ENCODE measurements around the gene GCDH.
A peak's percentile ranks its signal among the peaks of the same experiment; 100 is the strongest.

Gene GCDH

GRCh38 chr19:12937927-12938778 lies 47.2 kb downstream of the GCDH start, which contains the start of gene CALR:
CALR (plus strand) TSS chr19:12938609; CDS start chr19:12938680, 71 bp downstream.
- Histone ChIP-seq H3K27me3 (ENCODE audit: control insufficient read depth in 1 of 2, insufficient read depth in 2 of 2, low read length in 2 of 2) (no peaks in the 10 kb centered on the region), H3K27ac (ENCODE audit: low read depth, low read length) (peak within 1 kb of the TSS; percentile 99), H3K4me1 (ENCODE audit: insufficient read depth, low read length) (peaks cover 39% of the 10 kb centered on the region)

GRCh38 chr19:12938779-12939601 lies 48.0 kb downstream of the GCDH start:
- Histone ChIP-seq H3K36me3 (ENCODE audit: insufficient read depth, low read length) (peaks cover 42% of the 10 kb centered on the region), H3K9me3 (ENCODE audit: low read length) (no peaks in the 10 kb centered on the region), H3K27me3 (ENCODE audit: control insufficient read depth in 1 of 2, insufficient read depth in 2 of 2, low read length in 2 of 2) (no peaks in the 10 kb centered on the region), H3K9ac (ENCODE audit: low read length) (peak overlapping the region; percentile 71), H3K4me3 (ENCODE audit: low read depth in 1 of 2, low read length in 2 of 2) (peak overlapping the region; percentile 79 to 99), H3K27ac (ENCODE audit: low read depth, low read length) (peak overlapping the region; percentile 99), H3K4me1 (ENCODE audit: insufficient read depth, low read length) (peaks cover 43% of the 10 kb centered on the region)

More at GRCh38 chr19:12937927-12938778, 47.2 kb downstream of the GCDH start, which contains the start of gene CALR:
- Histone ChIP-seq H3K9me3 (ENCODE audit: low read length) (no peaks in the 10 kb centered on the region), H3K36me3 (ENCODE audit: insufficient read depth, low read length) (peaks cover 35% of the 10 kb centered on the region), H3K4me3 (ENCODE audit: low read depth in 1 of 2, low read length in 2 of 2) (peak within 1 kb of the TSS; percentile 79 to 99), H3K9ac (ENCODE audit: low read length) (peak within 1 kb of the TSS; percentile 71)

GRCh38 chr19:12939975-12940423 lies 49.0 kb downstream of the GCDH start:
- Histone ChIP-seq H3K9me3 (ENCODE audit: low read length) (no peaks in the 10 kb centered on the region), H3K36me3 (ENCODE audit: insufficient read depth, low read length) (peaks cover 48% of the 10 kb centered on the region), H3K9ac (ENCODE audit: low read length) (peak overlapping the region; percentile 71), H3K4me3 (ENCODE audit: low read depth in 1 of 2, low read length in 2 of 2) (peak overlapping the region in 1 of 2 donors; percentile 79), H3K27ac (ENCODE audit: low read depth, low read length) (no peak overlapping the region), H3K4me1 (ENCODE audit: insufficient read depth, low read length) (peaks cover 42% of the 10 kb centered on the region), H3K27me3 (ENCODE audit: control insufficient read depth in 1 of 2, insufficient read depth in 2 of 2, low read length in 2 of 2) (no peaks in the 10 kb centered on the region)

GRCh38 chr19:12940897-12941296 lies 49.9 kb downstream of the GCDH start:
- peaks cover 50% of the 10 kb centered on the region for H3K36me3 ChIP-seq (ENCODE audit: insufficient read depth, low read length)
- no peak overlapping the region for H3K27ac ChIP-seq (ENCODE audit: low read depth, low read length)
- no peaks in the 10 kb centered on the region for H3K27me3 ChIP-seq (ENCODE audit: control insufficient read depth in 1 of 2, insufficient read depth in 2 of 2, low read length in 2 of 2)
- peaks cover 42% of the 10 kb centered on the region for H3K4me1 ChIP-seq (ENCODE audit: insufficient read depth, low read length)
- H3K9me3 ChIP-seq (ENCODE audit: low read length), result no peaks in the 10 kb centered on the region
- H3K4me3 ChIP-seq (ENCODE audit: low read depth in 1 of 2, low read length in 2 of 2), result peak overlapping the region in 1 of 2 donors; percentile 79
- H3K9ac ChIP-seq (ENCODE audit: low read length), result no peak overlapping the region

- Histone ChIP-seq H3K4me3 (ENCODE audit: low read depth in 1 of 2, low read length in 2 of 2) (no peak overlapping the region), H3K4me1 (ENCODE audit: insufficient read depth, low read length) (peaks cover 51% of the 10 kb centered on the region), H3K36me3 (ENCODE audit: insufficient read depth, low read length) (peaks cover 62% of the 10 kb centered on the region), H3K9ac (ENCODE audit: low read length) (no peak overlapping the region), H3K27ac (ENCODE audit: low read depth, low read length) (no peak overlapping the region), H3K27me3 (ENCODE audit: control insufficient read depth in 1 of 2, insufficient read depth in 2 of 2, low read length in 2 of 2) (no peaks in the 10 kb centered on the region), H3K9me3 (ENCODE audit: low read length) (no peaks in the 10 kb centered on the region)
Measured at GRCh38 chr19:12943437-12944044, 52.6 kb downstream of the GCDH start.

GRCh38 chr19:12944104-12944674 lies 53.2 kb downstream of the GCDH start:
- H3K9ac ChIP-seq (ENCODE audit: low read length), result no peak overlapping the region
- H3K4me1 ChIP-seq (ENCODE audit: insufficient read depth, low read length), result peaks cover 51% of the 10 kb centered on the region
- H3K27ac ChIP-seq (ENCODE audit: low read depth, low read length), result peak overlapping the region; percentile 34
- H3K27me3 ChIP-seq (ENCODE audit: control insufficient read depth in 1 of 2, insufficient read depth in 2 of 2, low read length in 2 of 2), result no peaks in the 10 kb centered on the region
- no peak overlapping the region for H3K4me3 ChIP-seq (ENCODE audit: low read depth in 1 of 2, low read length in 2 of 2)
- H3K9me3 ChIP-seq (ENCODE audit: low read length), result no peaks in the 10 kb centered on the region
- peaks cover 69% of the 10 kb centered on the region for H3K36me3 ChIP-seq (ENCODE audit: insufficient read depth, low read length)

GRCh38 chr19:12945479-12946091 lies 54.6 kb downstream of the GCDH start, which contains the start of gene RAD23A:
RAD23A (plus strand) TSS chr19:12945862; CDS start chr19:12945949, 87 bp downstream.
- H3K9me3 ChIP-seq (ENCODE audit: low read length), result no peaks in the 10 kb centered on the region
- peak within 1 kb of the TSS; percentile 50 to 99 for H3K4me3 ChIP-seq (ENCODE audit: low read depth in 1 of 2, low read length in 2 of 2)
- no peaks in the 10 kb centered on the region for H3K27me3 ChIP-seq (ENCODE audit: control insufficient read depth in 1 of 2, insufficient read depth in 2 of 2, low read length in 2 of 2)
- H3K36me3 ChIP-seq (ENCODE audit: insufficient read depth, low read length), result peaks cover 71% of the 10 kb centered on the region
- H3K27ac ChIP-seq (ENCODE audit: low read depth, low read length), result peak within 1 kb of the TSS; percentile 88
- peaks cover 38% of the 10 kb centered on the region for H3K4me1 ChIP-seq (ENCODE audit: insufficient read depth, low read length)
- H3K9ac ChIP-seq (ENCODE audit: low read length), result peak within 1 kb of the TSS; percentile 81

GRCh38 chr19:12946092-12946721 lies 55.2 kb downstream of the GCDH start:
- no peaks in the 10 kb centered on the region for H3K27me3 ChIP-seq (ENCODE audit: control insufficient read depth in 1 of 2, insufficient read depth in 2 of 2, low read length in 2 of 2)
- peak overlapping the region; percentile 81 for H3K9ac ChIP-seq (ENCODE audit: low read length)
- no peaks in the 10 kb centered on the region for H3K9me3 ChIP-seq (ENCODE audit: low read length)
- peak overlapping the region; percentile 50 to 99 for H3K4me3 ChIP-seq (ENCODE audit: low read depth in 1 of 2, low read length in 2 of 2)
- peaks cover 65% of the 10 kb centered on the region for H3K36me3 ChIP-seq (ENCODE audit: insufficient read depth, low read length)
- peaks cover 32% of the 10 kb centered on the region for H3K4me1 ChIP-seq (ENCODE audit: insufficient read depth, low read length)
- H3K27ac ChIP-seq (ENCODE audit: low read depth, low read length), result peak overlapping the region; percentile 88

GRCh38 chr19:12946731-12947496 lies 56.0 kb downstream of the GCDH start:
- peak overlapping the region; percentile 88 for H3K27ac ChIP-seq (ENCODE audit: low read depth, low read length)
- H3K9ac ChIP-seq (ENCODE audit: low read length), result peak overlapping the region; percentile 81
- H3K36me3 ChIP-seq (ENCODE audit: insufficient read depth, low read length), result peaks cover 61% of the 10 kb centered on the region
- H3K4me1 ChIP-seq (ENCODE audit: insufficient read depth, low read length), result peaks cover 32% of the 10 kb centered on the region
- no peaks in the 10 kb centered on the region for H3K27me3 ChIP-seq (ENCODE audit: control insufficient read depth in 1 of 2, insufficient read depth in 2 of 2, low read length in 2 of 2)
- peak overlapping the region; percentile 50 to 99 for H3K4me3 ChIP-seq (ENCODE audit: low read depth in 1 of 2, low read length in 2 of 2)
- H3K9me3 ChIP-seq (ENCODE audit: low read length), result no peaks in the 10 kb centered on the region
